CD14-positive monocyte (primary cell): ENCODE measurements around the gene GPC6. TPM values are rescaled to one million over a fixed set of nuclear protein-coding genes. Genes with fewer than 3 reads are reported as not detected.

ENCODE experiments used
- DNase-seq, 3 donors: peaks; one replicate each; pipeline ENCODE4 v3.0.0-alpha.2; 2011 to 2022
- H2AFZ ChIP-seq: 2 replicates; pipeline ENCODE4 v1.6.0; 2012; ENCODE audit warnings: mild to moderate bottlenecking, low read depth, low read length, inconsistent platforms; ENCODE audit not compliant: insufficient read depth, poor library complexity, severe bottlenecking
- H3K27ac ChIP-seq, 2 donors: 1 replicate in 1 of 2; 2 replicates in 1 of 2; pipeline ENCODE4 v1.5.1; 2012 to 2013; ENCODE audit warnings: low read length in 2 of 2, control low read depth in 1 of 2, inconsistent platforms in 1 of 2, low read depth in 1 of 2, mild to moderate bottlenecking in 1 of 2
- H3K27me3 ChIP-seq, 2 donors: one replicate each; pipeline versions ENCODE4 v1.6.0 to v1.6.1; 2011 to 2013; ENCODE audit warnings: low read length in 2 of 2; ENCODE audit not compliant: control insufficient read depth in 2 of 2, insufficient read depth in 2 of 2
- H3K36me3 ChIP-seq, 2 donors: replicated peaks in 1 of 2; 1 replicate in 1 of 2; 2 replicates in 1 of 2; pipeline versions ENCODE4 v1.5.1 to v1.6.1; 2012 to 2013; ENCODE audit warnings: low read length in 2 of 2, control low read depth in 1 of 2, inconsistent platforms in 1 of 2, mild to moderate bottlenecking in 1 of 2; ENCODE audit not compliant: insufficient read depth in 2 of 2, control insufficient read depth in 1 of 2
- H3K4me1 ChIP-seq, 2 donors: 1 replicate in 1 of 2; 2 replicates in 1 of 2; pipeline versions ENCODE4 v1.5.1 to v1.6.1; 2012 to 2013; ENCODE audit warnings: low read length in 2 of 2, control low read depth in 1 of 2, inconsistent platforms in 1 of 2, mild to moderate bottlenecking in 1 of 2, moderate library complexity in 1 of 2; ENCODE audit not compliant: insufficient read depth in 2 of 2, control insufficient read depth in 1 of 2
- H3K4me2 ChIP-seq: replicated peaks from 2 replicates; pipeline ENCODE3; 2012; ENCODE audit warnings: low read length, moderate library complexity, mild to moderate bottlenecking; ENCODE audit not compliant: poor library complexity, severe bottlenecking; ENCODE audit errors: extremely low read depth
- H3K4me3 ChIP-seq, 3 experiments: fragments of 200-600 bp in 1 of 3; sonication (generic) in 1 of 3; replicated peaks in 1 of 3; 1 replicate in 2 of 3; 2 replicates in 1 of 3; pipeline ENCODE4 v1.5.1; 2011 to 2013; ENCODE audit warnings: low read length in 3 of 3, mild to moderate bottlenecking in 3 of 3, control low read depth in 2 of 3, low read depth in 2 of 3, inconsistent platforms in 1 of 3, moderate library complexity in 1 of 3
- H3K79me2 ChIP-seq: 2 replicates; pipeline ENCODE4 v1.6.0; 2012; ENCODE audit warnings: mild to moderate bottlenecking, control low read depth, inconsistent platforms, low read length, moderate library complexity; ENCODE audit not compliant: insufficient read depth
- H3K9ac ChIP-seq: 2 replicates; pipeline ENCODE4 v1.6.0; 2017; ENCODE audit warnings: low read length, mild to moderate bottlenecking; ENCODE audit not compliant: insufficient read depth, poor library complexity, severe bottlenecking
- H3K9me3 ChIP-seq, 2 donors: replicated peaks in 1 of 2; 1 replicate in 1 of 2; 2 replicates in 1 of 2; pipeline versions ENCODE4 v1.5.1 to v1.6.1; 2012 to 2013; ENCODE audit warnings: low read length in 2 of 2, control low read depth in 1 of 2; ENCODE audit not compliant: control insufficient read depth in 1 of 2, insufficient read depth in 1 of 2
- H4K20me1 ChIP-seq: 2 replicates; pipeline ENCODE4 v1.6.0; 2012; ENCODE audit warnings: mild to moderate bottlenecking, low read length, control low read depth, moderate library complexity; ENCODE audit not compliant: insufficient read depth
- H3K27ac Mint-ChIP-seq, 7 donors: one replicate each; pipeline ENCODE4 v1.8.0; 2020; ENCODE audit warnings: mild to moderate bottlenecking in 7 of 7, mixed read lengths in 7 of 7, moderate library complexity in 6 of 7, inconsistent platforms in 2 of 7
- H3K27me3 Mint-ChIP-seq, 3 donors: one replicate each; pipeline ENCODE4 v1.8.0; 2021 to 2022; ENCODE audit warnings: low read depth in 3 of 3, mild to moderate bottlenecking in 3 of 3, mixed read lengths in 3 of 3, moderate library complexity in 3 of 3, inconsistent platforms in 1 of 3
- H3K36me3 Mint-ChIP-seq, 2 donors: one replicate each; pipeline ENCODE4 v1.8.0; 2020; ENCODE audit warnings: mixed read lengths in 2 of 2, inconsistent platforms in 1 of 2, mild to moderate bottlenecking in 1 of 2
- H3K4me1 Mint-ChIP-seq: one replicate; pipeline ENCODE4 v1.8.0; 2020; ENCODE audit warnings: mild to moderate bottlenecking, mixed read lengths
- H3K4me3 Mint-ChIP-seq, 2 donors: one replicate each; pipeline ENCODE4 v1.8.0; 2020; ENCODE audit warnings: mild to moderate bottlenecking in 2 of 2, mixed read lengths in 2 of 2, moderate library complexity in 1 of 2
- H3K9me3 Mint-ChIP-seq, 7 donors: one replicate each; pipeline ENCODE4 v1.8.0; 2020 to 2022; ENCODE audit warnings: mixed read lengths in 7 of 7, mild to moderate bottlenecking in 6 of 7, moderate library complexity in 6 of 7, inconsistent platforms in 2 of 7
- CTCF ChIP-seq: fragments of 200-600 bp; IDR thresholded peaks from one replicate; pipeline ENCODE4 v1.8.0; 2022; ENCODE audit warnings: antibody characterized with exemption, mild to moderate bottlenecking
- WGBS: methylation state at CpG from one replicate; pipeline ENCODE4 v1.1.5; 2013; ENCODE audit warnings: missing lambda C conversion rate; ENCODE audit not compliant: insufficient coverage; 5-methylcytosine and 5-hydroxymethylcytosine counted together
- intact Hi-C, 2 donors: fragments of 100-400 bp; cut with micrococcal nuclease; formaldehyde crosslinking; loops; one replicate each; pipeline versions ENCODE4 v1.15.0 to v1.15.1; 2023
- polyA plus RNA-seq, 3 donors: library from polyadenylated mRNA; depleted of rRNA in 1 of 3; unstranded in 2 of 3; stranded (reverse) in 1 of 3; fragments of 300-500 nt in 2 of 3; fragments of >200 nt in 1 of 3; fragmentation: Illumina TruSeq in 2 of 3; gene quantifications; 1 replicate in 2 of 3; 2 replicates in 1 of 3; pipeline ENCODE4 v1.2.3, GENCODE V29; 2012 to 2021

GPC6 gene
- polyA plus RNA-seq, 3 donors, result not detected

GRCh38 chr13:93751117-93751516 is 524.5 kb downstream of the GPC6 start:
- Histone ChIP-seq H3K4me3 (no peak overlapping the region), H3K79me2 (no peaks in the 10 kb centered on the region), H4K20me1 (no peaks in the 10 kb centered on the region), H2AFZ (no peak overlapping the region), H3K36me3 (no peaks in the 10 kb centered on the region), H3K27me3 (no peaks in the 10 kb centered on the region), H3K4me1 (no peaks in the 10 kb centered on the region), H3K9me3 (peaks cover 0 to 2% of the 10 kb centered on the region in 2 donors), H3K27ac (no peak overlapping the region), H3K4me2 (no peak overlapping the region), H3K9ac (no peak overlapping the region)
- Mint-ChIP-seq H3K4me3 (no peak overlapping the region), H3K4me1 (no peaks in the 10 kb centered on the region), H3K27me3 (no peaks in the 10 kb centered on the region), H3K36me3 (no peaks in the 10 kb centered on the region), H3K27ac (no peak overlapping the region), H3K9me3 (peaks cover 0 to 4% (median 0%) of the 10 kb centered on the region in 7 donors)
- DNase-seq, result no peak
- intact Hi-C loops, result no loop called here
- no peak for TF ChIP-seq CTCF

GRCh38 chr13:93752541-93752940 is 525.9 kb downstream of the GPC6 start:
- intact Hi-C loops, result no loop called here
- no peak overlapping the region for H2AFZ ChIP-seq

More at GRCh38 chr13:93752541-93752940, 525.9 kb downstream of the GPC6 start:
- Histone ChIP-seq H3K4me2 (no peak overlapping the region), H3K36me3 (no peaks in the 10 kb centered on the region), H3K27me3 (no peaks in the 10 kb centered on the region), H4K20me1 (no peaks in the 10 kb centered on the region), H3K27ac (no peak overlapping the region), H3K9me3 (peaks cover 2 to 4% of the 10 kb centered on the region in 2 donors), H3K4me1 (no peaks in the 10 kb centered on the region), H3K4me3 (no peak overlapping the region), H3K79me2 (no peaks in the 10 kb centered on the region), H3K9ac (no peak overlapping the region)
- Mint-ChIP-seq H3K27me3 (no peaks in the 10 kb centered on the region), H3K27ac (no peak overlapping the region), H3K36me3 (no peaks in the 10 kb centered on the region), H3K4me1 (no peaks in the 10 kb centered on the region), H3K9me3 (peaks cover 0 to 3% (median 0%) of the 10 kb centered on the region in 7 donors), H3K4me3 (no peak overlapping the region)
- DNase-seq, result no peak
- TF ChIP-seq CTCF, result no peak
- WGBS, result 81% methylated on average over 3 of the region's 4 CpGs
